OCI-LY1 (cell line): ENCODE results near the gene ZNF253.
"Not testable (repeated sequence)": the region's sequence is repeated elsewhere in the genome, so short reads cannot be mapped to it uniquely, and the experiment has no call there.

ENCODE experiments used
- H2AFZ ChIP-seq: fragments of 200-600 bp; sonication (generic), shearing (Covaris generic); 2 replicates; pipeline ENCODE4 v1.6.0; 2014; ENCODE audit warnings: antibody characterized with exemption, mild to moderate bottlenecking, low read length
- H3F3A ChIP-seq: fragments of 200-600 bp; sonication (generic), shearing (Covaris generic); 2 replicates; pipeline ENCODE4 v1.6.0; 2014; ENCODE audit warnings: mild to moderate bottlenecking, antibody characterized with exemption, low read length, moderate library complexity; ENCODE audit not compliant: insufficient read depth
- H3K27ac ChIP-seq: fragments of 200-600 bp; sonication (generic); 2 replicates; pipeline ENCODE4 v1.5.1; 2014; ENCODE audit warnings: low read length, mixed run types, mild to moderate bottlenecking, low read depth; ENCODE audit not compliant: poor library complexity, severe bottlenecking
- H3K27me3 ChIP-seq: fragments of 200-600 bp; sonication (generic); 2 replicates; pipeline ENCODE4 v1.6.0; 2014; ENCODE audit warnings: antibody characterized with exemption, mild to moderate bottlenecking, low read length, moderate library complexity; ENCODE audit not compliant: insufficient read depth
- H3K36me3 ChIP-seq: fragments of 200-600 bp; sonication (generic); 2 replicates; pipeline ENCODE4 v1.6.1; 2014; ENCODE audit warnings: mild to moderate bottlenecking, antibody characterized with exemption, low read length, moderate library complexity, mixed read lengths; ENCODE audit not compliant: insufficient read depth
- H3K4me1 ChIP-seq: fragments of 200-600 bp; sonication (generic); 2 replicates; pipeline ENCODE4 v1.5.1; 2014; ENCODE audit warnings: mild to moderate bottlenecking, low read length, moderate library complexity; ENCODE audit not compliant: insufficient read depth, severe bottlenecking
- H3K4me2 ChIP-seq: fragments of 200-600 bp; sonication (generic), shearing (Covaris generic); 2 replicates; pipeline ENCODE4 v1.6.1; 2014; ENCODE audit warnings: low read length
- H3K4me3 ChIP-seq: fragments of 200-600 bp; sonication (generic); 2 replicates; pipeline ENCODE4 v1.5.1; 2014; ENCODE audit warnings: low read length, low read depth, mild to moderate bottlenecking, mixed read lengths; ENCODE audit not compliant: poor library complexity, severe bottlenecking
- H3K79me2 ChIP-seq: fragments of 200-600 bp; shearing (Covaris generic); 2 replicates; pipeline ENCODE4 v1.6.1; 2016; ENCODE audit warnings: mixed run types, low read length, mixed read lengths; ENCODE audit not compliant: insufficient read depth
- H3K9ac ChIP-seq: fragments of 200-600 bp; sonication (generic), shearing (Covaris generic); 2 replicates; pipeline ENCODE4 v1.6.1; 2014; ENCODE audit warnings: mild to moderate bottlenecking, low read length, mixed read lengths
- H3K9me2 ChIP-seq: fragments of 200-600 bp; sonication (generic), shearing (Covaris generic); 2 replicates; pipeline ENCODE4 v1.6.1; 2014; ENCODE audit warnings: low read depth, mild to moderate bottlenecking, low read length, mixed read lengths
- H3K9me3 ChIP-seq: fragments of 200-600 bp; shearing (Covaris generic); 2 replicates; pipeline ENCODE4 v1.6.1; 2014; ENCODE audit warnings: low read length, mixed read lengths
- H4K20me1 ChIP-seq: fragments of 200-600 bp; sonication (generic), shearing (Covaris generic); 2 replicates; pipeline ENCODE4 v1.6.0; 2016; ENCODE audit warnings: mild to moderate bottlenecking, low read length; ENCODE audit not compliant: insufficient read depth
- EZH2 ChIP-seq: fragments of 200-600 bp; sonication (generic), shearing (Covaris generic); IDR thresholded peaks from 2 replicates; pipeline ENCODE4 v1.8.0; 2017; ENCODE audit warnings: borderline replicate concordance, mixed run types, mild to moderate bottlenecking, antibody characterized with exemption, low read length, moderate library complexity, mixed read lengths
- TF ChIP-seq, protein P1 (sequence below): fragments of 200-600 bp; sonication (generic), shearing (Covaris generic); IDR thresholded peaks from 2 replicates; pipeline ENCODE4 v1.5.1; 2017; ENCODE audit warnings: mild to moderate bottlenecking, antibody characterized with exemption, low read length, moderate library complexity, mixed read lengths

The ZNF253 gene

DNA sequence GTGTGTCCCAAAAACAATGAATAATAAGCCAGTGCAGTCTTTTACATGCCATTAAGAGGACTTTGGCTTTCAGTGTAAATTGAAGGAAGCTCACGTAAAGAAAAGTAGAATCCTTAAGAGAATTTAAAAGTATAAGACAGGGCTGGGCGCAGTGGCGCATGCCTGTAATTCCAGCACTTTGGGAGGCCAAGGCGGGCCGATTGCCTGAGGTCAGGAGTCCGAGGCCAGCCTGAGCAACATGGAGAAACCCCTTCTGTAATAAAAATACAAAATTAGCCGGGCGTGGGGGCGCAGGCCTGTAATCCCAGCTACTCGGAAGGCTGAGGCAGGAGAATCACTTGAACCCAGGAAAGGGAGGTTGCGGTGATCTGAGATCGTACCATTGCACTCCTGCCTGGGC, 17.9 kb upstream of the ZNF253 start:
- no peaks in the 10 kb centered on the region for H3K9me2 ChIP-seq
- no peaks in the 10 kb centered on the region for H3K27me3 ChIP-seq
- no peaks in the 10 kb centered on the region for H3K36me3 ChIP-seq
- no peaks in the 10 kb centered on the region for H3K79me2 ChIP-seq
- no peaks in the 10 kb centered on the region for H4K20me1 ChIP-seq
- H3K4me2 ChIP-seq, result no peak overlapping the region
- no peak overlapping the region for H3K27ac ChIP-seq
- H3K9ac ChIP-seq, result no peak overlapping the region
- peaks cover 3% of the 10 kb centered on the region; the same call in 1 of the 2 replicates for H3K9me3 ChIP-seq
- H3F3A ChIP-seq, result no peaks in the 10 kb centered on the region
- H2AFZ ChIP-seq, result no peak overlapping the region
- TF ChIP-seq EZH2, result no peak
- TF ChIP-seq, protein P1, sequence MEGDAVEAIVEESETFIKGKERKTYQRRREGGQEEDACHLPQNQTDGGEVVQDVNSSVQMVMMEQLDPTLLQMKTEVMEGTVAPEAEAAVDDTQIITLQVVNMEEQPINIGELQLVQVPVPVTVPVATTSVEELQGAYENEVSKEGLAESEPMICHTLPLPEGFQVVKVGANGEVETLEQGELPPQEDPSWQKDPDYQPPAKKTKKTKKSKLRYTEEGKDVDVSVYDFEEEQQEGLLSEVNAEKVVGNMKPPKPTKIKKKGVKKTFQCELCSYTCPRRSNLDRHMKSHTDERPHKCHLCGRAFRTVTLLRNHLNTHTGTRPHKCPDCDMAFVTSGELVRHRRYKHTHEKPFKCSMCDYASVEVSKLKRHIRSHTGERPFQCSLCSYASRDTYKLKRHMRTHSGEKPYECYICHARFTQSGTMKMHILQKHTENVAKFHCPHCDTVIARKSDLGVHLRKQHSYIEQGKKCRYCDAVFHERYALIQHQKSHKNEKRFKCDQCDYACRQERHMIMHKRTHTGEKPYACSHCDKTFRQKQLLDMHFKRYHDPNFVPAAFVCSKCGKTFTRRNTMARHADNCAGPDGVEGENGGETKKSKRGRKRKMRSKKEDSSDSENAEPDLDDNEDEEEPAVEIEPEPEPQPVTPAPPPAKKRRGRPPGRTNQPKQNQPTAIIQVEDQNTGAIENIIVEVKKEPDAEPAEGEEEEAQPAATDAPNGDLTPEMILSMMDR, result no peak
- H3K4me1 ChIP-seq, result peaks cover 6% of the 10 kb centered on the region
- no peak overlapping the region for H3K4me3 ChIP-seq

DNA sequence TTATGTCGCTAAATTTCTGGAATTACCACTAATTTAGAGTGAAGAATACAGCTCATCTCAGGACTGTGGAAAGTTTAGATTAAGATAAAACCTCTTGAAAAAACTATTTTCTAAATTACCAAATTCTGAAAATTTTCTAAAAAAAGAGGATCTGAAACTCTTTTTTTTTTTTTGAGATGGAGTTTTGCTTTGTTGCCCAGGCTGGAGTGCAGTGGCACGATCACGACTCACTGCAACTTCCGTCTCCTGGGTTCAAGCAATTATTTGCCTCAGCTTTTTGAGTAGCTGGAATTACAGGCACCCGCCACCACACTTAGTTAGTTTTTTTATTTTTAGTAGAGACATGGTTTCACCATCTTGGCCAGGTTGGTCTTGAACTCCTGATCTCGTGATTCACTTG, 16.6 kb upstream of the ZNF253 start:
- Histone ChIP-seq H3K9me3 (no peaks in the 10 kb centered on the region), H3K4me1 (peaks cover 6% of the 10 kb centered on the region), H3K27ac (no peak overlapping the region), H3K4me3 (no peak overlapping the region), H3K4me2 (no peak overlapping the region), H3K9me2 (no peaks in the 10 kb centered on the region), H3K27me3 (no peaks in the 10 kb centered on the region), H3F3A (no peaks in the 10 kb centered on the region), H3K79me2 (no peaks in the 10 kb centered on the region), H3K9ac (no peak overlapping the region), H4K20me1 (no peaks in the 10 kb centered on the region), H3K36me3 (no peaks in the 10 kb centered on the region), H2AFZ (no peak overlapping the region)
- TF ChIP-seq EZH2, result no peak
- TF ChIP-seq, protein P1, result no peak

DNA sequence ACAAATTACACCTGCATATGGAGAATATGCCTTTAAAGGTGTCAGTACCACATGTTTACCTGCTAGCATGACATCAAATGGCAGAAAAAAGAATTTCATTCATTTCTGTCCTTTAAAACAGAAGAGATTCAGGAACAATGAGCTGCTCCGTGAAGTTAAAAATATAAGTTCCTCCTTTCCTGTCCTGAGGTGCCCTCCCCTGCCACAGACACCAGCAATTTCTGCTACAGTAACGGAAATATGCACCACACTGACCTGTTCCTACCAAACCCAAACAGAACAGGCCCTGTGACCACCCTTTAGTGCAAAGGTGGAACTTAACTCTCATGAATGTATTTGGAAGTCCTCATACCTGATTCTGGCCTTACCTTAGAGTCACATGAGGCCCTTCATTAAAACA, 13.9 kb upstream of the ZNF253 start:
- H3K9ac ChIP-seq, H4K20me1 ChIP-seq, H3K27me3 ChIP-seq, H3K4me2 ChIP-seq, H3K9me2 ChIP-seq, H3K4me3 ChIP-seq, H3K79me2 ChIP-seq, H2AFZ ChIP-seq, H3K4me1 ChIP-seq, H3K36me3 ChIP-seq, H3F3A ChIP-seq, H3K9me3 ChIP-seq, H3K27ac ChIP-seq: not testable (repeated sequence)

DNA sequence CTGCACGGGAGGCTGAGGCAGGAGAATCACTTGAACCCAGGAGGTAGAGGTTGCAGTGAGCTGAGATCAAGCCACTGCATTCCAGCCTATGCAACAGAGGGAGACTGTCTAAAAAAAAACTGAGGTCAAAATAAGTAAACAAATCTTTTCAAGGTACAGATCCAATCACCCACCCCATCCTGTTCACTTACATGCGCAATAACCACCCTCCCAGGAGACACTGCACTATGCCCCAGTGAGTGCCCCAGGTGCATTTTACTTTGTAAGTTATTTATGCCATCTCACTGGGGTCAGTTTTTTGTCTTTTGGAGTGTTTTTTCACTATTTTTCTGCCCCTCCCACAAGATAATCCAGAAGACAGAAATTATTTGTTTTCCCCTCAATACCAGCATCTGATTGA, 6.9 kb upstream of the ZNF253 start:
- no peaks in the 10 kb centered on the region for H4K20me1 ChIP-seq
- H3K27ac ChIP-seq, result no peak overlapping the region
- H3K4me1 ChIP-seq, result no peaks in the 10 kb centered on the region
- no peak overlapping the region for H2AFZ ChIP-seq
- no peaks in the 10 kb centered on the region for H3K36me3 ChIP-seq
- no peaks in the 10 kb centered on the region for H3K9me2 ChIP-seq
- no peak overlapping the region for H3K4me3 ChIP-seq
- H3K9ac ChIP-seq, result no peak overlapping the region
- H3K9me3 ChIP-seq, result 0 out of 2 replicates have a peak, but pooled peaks cover 6% of the 10 kb centered on the region
- H3F3A ChIP-seq, result no peaks in the 10 kb centered on the region
- no peaks in the 10 kb centered on the region for H3K79me2 ChIP-seq
- TF ChIP-seq, protein P1, result no peak
- TF ChIP-seq EZH2, result no peak
- H3K4me2 ChIP-seq, result no peak overlapping the region
- H3K27me3 ChIP-seq, result no peaks in the 10 kb centered on the region
